ENCODE measurements around the gene MAP3K7. TPM values are rescaled to one million over a fixed set of nuclear protein-coding genes. Genes with fewer than 3 reads are reported as not detected.
A peak's percentile ranks its signal among the peaks of the same experiment; 100 is the strongest.

MAP3K7 gene
- total and polyA plus RNA-seq, 2 experiments from 2014 or later = 33.2 to 47.1 TPM

DNA sequence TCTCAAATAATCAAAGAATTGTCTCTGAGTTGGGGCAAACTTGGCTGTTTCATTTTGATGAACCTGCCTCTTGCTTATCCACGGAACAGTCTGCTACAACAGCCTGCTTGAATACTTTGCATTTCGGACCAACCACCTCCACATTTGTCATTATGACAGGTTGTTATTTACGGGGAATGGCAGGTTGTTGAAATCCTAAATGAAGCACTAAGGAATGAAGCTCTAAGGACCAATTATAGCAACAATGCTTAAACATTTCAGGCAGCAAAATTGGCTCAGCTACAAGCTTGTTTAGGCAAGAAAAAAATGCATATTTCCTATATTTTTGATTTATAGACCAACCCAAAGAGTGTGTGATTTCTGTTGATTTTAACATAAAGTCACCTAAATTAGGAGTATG is 84.5 kb downstream of the MAP3K7 start (continued):
- TF ChIP-seq STAT1 (IDR thresholded peaks at IDR 0.05; ENCODE audit: unreplicated experiment) (no peak), JUNB (IDR thresholded peaks at IDR 0.05; ENCODE audit: unreplicated experiment) (no peak), ZNF114 (CRISPR knock-in tag; IDR thresholded peaks at IDR 0.05) (no peak)
- TF ChIP-seq, protein P1, sequence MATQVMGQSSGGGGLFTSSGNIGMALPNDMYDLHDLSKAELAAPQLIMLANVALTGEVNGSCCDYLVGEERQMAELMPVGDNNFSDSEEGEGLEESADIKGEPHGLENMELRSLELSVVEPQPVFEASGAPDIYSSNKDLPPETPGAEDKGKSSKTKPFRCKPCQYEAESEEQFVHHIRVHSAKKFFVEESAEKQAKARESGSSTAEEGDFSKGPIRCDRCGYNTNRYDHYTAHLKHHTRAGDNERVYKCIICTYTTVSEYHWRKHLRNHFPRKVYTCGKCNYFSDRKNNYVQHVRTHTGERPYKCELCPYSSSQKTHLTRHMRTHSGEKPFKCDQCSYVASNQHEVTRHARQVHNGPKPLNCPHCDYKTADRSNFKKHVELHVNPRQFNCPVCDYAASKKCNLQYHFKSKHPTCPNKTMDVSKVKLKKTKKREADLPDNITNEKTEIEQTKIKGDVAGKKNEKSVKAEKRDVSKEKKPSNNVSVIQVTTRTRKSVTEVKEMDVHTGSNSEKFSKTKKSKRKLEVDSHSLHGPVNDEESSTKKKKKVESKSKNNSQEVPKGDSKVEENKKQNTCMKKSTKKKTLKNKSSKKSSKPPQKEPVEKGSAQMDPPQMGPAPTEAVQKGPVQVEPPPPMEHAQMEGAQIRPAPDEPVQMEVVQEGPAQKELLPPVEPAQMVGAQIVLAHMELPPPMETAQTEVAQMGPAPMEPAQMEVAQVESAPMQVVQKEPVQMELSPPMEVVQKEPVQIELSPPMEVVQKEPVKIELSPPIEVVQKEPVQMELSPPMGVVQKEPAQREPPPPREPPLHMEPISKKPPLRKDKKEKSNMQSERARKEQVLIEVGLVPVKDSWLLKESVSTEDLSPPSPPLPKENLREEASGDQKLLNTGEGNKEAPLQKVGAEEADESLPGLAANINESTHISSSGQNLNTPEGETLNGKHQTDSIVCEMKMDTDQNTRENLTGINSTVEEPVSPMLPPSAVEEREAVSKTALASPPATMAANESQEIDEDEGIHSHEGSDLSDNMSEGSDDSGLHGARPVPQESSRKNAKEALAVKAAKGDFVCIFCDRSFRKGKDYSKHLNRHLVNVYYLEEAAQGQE (IDR thresholded peaks at IDR 0.05; ENCODE audit: unreplicated experiment) = no peak

GRCh38 chr6:90500458-90500857 is 86.4 kb downstream of the MAP3K7 start:
- peaks cover 3% of the 10 kb centered on the region; the same call in 2 of the 3 replicates for H3K9me3 Mint-ChIP-seq
- peaks cover 6% of the 10 kb centered on the region for H3K27me3 Mint-ChIP-seq (ENCODE audit: insufficient read depth, low read depth, poor library complexity)
- Histone ChIP-seq H3K4me1 (ENCODE audit: insufficient read depth) (peaks cover 26% of the 10 kb centered on the region), H3K9me2 (ENCODE audit: insufficient read depth) (no peaks in the 10 kb centered on the region), H2AFZ (no peak overlapping the region), H3K4me2 (no peak overlapping the region), H3K4me3 (no peak overlapping the region), H3K27ac (ENCODE audit: low read depth) (peak overlapping the region; percentile 37), H3K27me3 (ENCODE audit: insufficient read depth) (no peaks in the 10 kb centered on the region), H3F3A (replicated peaks; ENCODE audit: low read depth) (no peaks in the 10 kb centered on the region), H3K79me2 (replicated peaks; ENCODE audit: insufficient read depth) (no peaks in the 10 kb centered on the region), H3K36me3 (ENCODE audit: insufficient read depth) (no peaks in the 10 kb centered on the region), H4K20me1 (replicated peaks; ENCODE audit: insufficient read depth) (no peaks in the 10 kb centered on the region)
- TF ChIP-seq CREB1 (CRISPR knock-in tag; IDR thresholded peaks at IDR 0.05; ENCODE audit: low read depth) (peak; percentile 55; the same call in 1 of the 2 replicates), POLR2AphosphoS5 (IDR thresholded peaks at IDR 0.05; ENCODE audit: low read depth) (no peak)
- ATAC-seq (peak; percentile 28; the same call in 1 of the 3 replicates), DNase-seq (ENCODE audit: low spot score) (peak; percentile 74)
- peaks cover 3% of the 10 kb centered on the region; the same call in 1 of the 3 replicates for H3K36me3 Mint-ChIP-seq (ENCODE audit: low read depth)
- no peak overlapping the region for H3K4me3 Mint-ChIP-seq
- H3K27ac Mint-ChIP-seq = peak overlapping the region; percentile 77; the same call in 1 of the 2 replicates
- peaks cover 45% of the 10 kb centered on the region for H3K4me1 Mint-ChIP-seq

DNA sequence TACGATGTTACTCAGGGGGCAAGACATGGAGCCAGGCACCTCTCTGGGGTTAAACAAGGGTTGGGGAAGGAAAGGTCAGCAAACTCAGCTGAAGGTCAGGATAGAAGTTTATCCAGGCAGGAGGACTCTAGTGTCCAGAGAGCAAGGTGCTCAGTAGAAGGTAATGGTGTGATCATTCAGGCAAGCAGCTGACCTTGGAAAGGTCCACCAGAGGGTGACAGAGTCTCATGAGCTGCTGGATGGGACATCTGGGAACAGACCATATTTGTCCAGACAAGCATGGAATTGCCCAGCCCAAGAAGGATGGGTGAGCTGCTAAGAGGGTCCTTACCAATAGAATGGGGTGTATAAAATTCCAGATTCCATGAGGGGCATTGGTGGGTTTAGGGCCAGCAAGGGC is 89.5 kb downstream of the MAP3K7 start:
- Mint-ChIP-seq H3K27me3 (ENCODE audit: insufficient read depth, low read depth, poor library complexity) (peaks cover 9% of the 10 kb centered on the region), H3K9me3 (peaks cover 3% of the 10 kb centered on the region; the same call in 2 of the 3 replicates), H3K36me3 (ENCODE audit: low read depth) (peaks cover 3% of the 10 kb centered on the region; the same call in 1 of the 3 replicates), H3K4me3 (no peak overlapping the region), H3K4me1 (peaks cover 63% of the 10 kb centered on the region), H3K27ac (no peak overlapping the region)
- Histone ChIP-seq H3K27ac (ENCODE audit: low read depth) (no peak overlapping the region), H3F3A (replicated peaks; ENCODE audit: low read depth) (0 out of 2 replicates have a peak, but pooled peaks cover 2% of the 10 kb centered on the region), H3K79me2 (replicated peaks; ENCODE audit: insufficient read depth) (no peaks in the 10 kb centered on the region), H3K36me3 (ENCODE audit: insufficient read depth) (no peaks in the 10 kb centered on the region), H3K9me2 (ENCODE audit: insufficient read depth) (no peaks in the 10 kb centered on the region), H3K4me1 (ENCODE audit: insufficient read depth) (peaks cover 36% of the 10 kb centered on the region), H4K20me1 (replicated peaks; ENCODE audit: insufficient read depth) (no peaks in the 10 kb centered on the region), H3K4me2 (no peak overlapping the region), H2AFZ (no peak overlapping the region), H3K27me3 (ENCODE audit: insufficient read depth) (no peaks in the 10 kb centered on the region), H3K4me3 (no peak overlapping the region)
- DNase-seq (ENCODE audit: low spot score) = no peak
- ATAC-seq = no peak
- TF ChIP-seq STAT1 (IDR thresholded peaks at IDR 0.05; ENCODE audit: unreplicated experiment) (no peak), POLR2AphosphoS5 (IDR thresholded peaks at IDR 0.05; ENCODE audit: low read depth) (no peak), NANOG (IDR thresholded peaks at IDR 0.05; ENCODE audit: borderline replicate concordance) (no peak), EZH2 (IDR thresholded peaks at IDR 0.05; ENCODE audit: low read depth, unreplicated experiment) (no peak), EZH2phosphoT487 (IDR thresholded peaks at IDR 0.05; ENCODE audit: unreplicated experiment) (no peak), CTCF (conservative IDR thresholded peaks at IDR 0.05; ENCODE audit: low read depth in 2 of 2) (peak; percentile 23 to 42)
- TF ChIP-seq, protein P2, sequence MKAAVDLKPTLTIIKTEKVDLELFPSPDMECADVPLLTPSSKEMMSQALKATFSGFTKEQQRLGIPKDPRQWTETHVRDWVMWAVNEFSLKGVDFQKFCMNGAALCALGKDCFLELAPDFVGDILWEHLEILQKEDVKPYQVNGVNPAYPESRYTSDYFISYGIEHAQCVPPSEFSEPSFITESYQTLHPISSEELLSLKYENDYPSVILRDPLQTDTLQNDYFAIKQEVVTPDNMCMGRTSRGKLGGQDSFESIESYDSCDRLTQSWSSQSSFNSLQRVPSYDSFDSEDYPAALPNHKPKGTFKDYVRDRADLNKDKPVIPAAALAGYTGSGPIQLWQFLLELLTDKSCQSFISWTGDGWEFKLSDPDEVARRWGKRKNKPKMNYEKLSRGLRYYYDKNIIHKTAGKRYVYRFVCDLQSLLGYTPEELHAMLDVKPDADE (IDR thresholded peaks at IDR 0.05) = no peak
- TF ChIP-seq, protein P1 (IDR thresholded peaks at IDR 0.05; ENCODE audit: unreplicated experiment) = no peak

Measured in GM23338 (cell line).